DOHH2 (cell line): ENCODE results near the gene KIR2DL3.
"Not testable (repeated sequence)": the region's sequence is repeated elsewhere in the genome, so short reads cannot be mapped to it uniquely, and the experiment has no call there.

ENCODE experiments used
- H3F3A ChIP-seq: fragments of 200-600 bp; sonication (generic), shearing (Covaris generic); 2 replicates; pipeline ENCODE4 v1.6.0; 2016; ENCODE audit warnings: antibody characterized with exemption, mild to moderate bottlenecking; ENCODE audit not compliant: control insufficient read depth, insufficient read depth
- H3K27ac ChIP-seq: fragments of 200-600 bp; sonication (generic); 2 replicates; pipeline ENCODE4 v1.5.1; 2014; ENCODE audit warnings: low read depth, mild to moderate bottlenecking, low read length, moderate library complexity
- H3K27me3 ChIP-seq: fragments of 200-600 bp; sonication (generic); 2 replicates; pipeline ENCODE4 v1.6.1; 2014; ENCODE audit warnings: mild to moderate bottlenecking, low read length, mixed read lengths; ENCODE audit not compliant: control insufficient read depth
- H3K36me3 ChIP-seq: fragments of 200-600 bp; sonication (generic); 2 replicates; pipeline ENCODE4 v1.6.1; 2014; ENCODE audit warnings: mild to moderate bottlenecking, low read length, moderate library complexity, mixed read lengths; ENCODE audit not compliant: control insufficient read depth
- H3K4me1 ChIP-seq: fragments of 200-600 bp; sonication (generic); 2 replicates; pipeline ENCODE4 v1.6.1; 2014; ENCODE audit warnings: mild to moderate bottlenecking, low read length, mixed read lengths; ENCODE audit not compliant: control insufficient read depth
- H3K4me2 ChIP-seq: fragments of 200-600 bp; sonication (generic); 2 replicates; pipeline ENCODE4 v1.6.0; 2014; ENCODE audit warnings: mild to moderate bottlenecking, low read length, moderate library complexity
- H3K4me3 ChIP-seq: fragments of 200-600 bp; sonication (generic); 2 replicates; pipeline ENCODE4 v1.5.1; 2014; ENCODE audit warnings: mild to moderate bottlenecking, low read length, mixed read lengths
- H3K79me2 ChIP-seq: fragments of 200-600 bp; sonication (generic); 2 replicates; pipeline ENCODE4 v1.6.1; 2014; ENCODE audit warnings: mild to moderate bottlenecking, low read length, mixed read lengths; ENCODE audit not compliant: control insufficient read depth
- H3K9me2 ChIP-seq: fragments of 200-600 bp; sonication (generic); replicated peaks from 2 replicates; pipeline ENCODE4 v1.6.1; 2014; ENCODE audit warnings: mild to moderate bottlenecking, low read length, mixed read lengths; ENCODE audit not compliant: control insufficient read depth
- H3K9me3 ChIP-seq: fragments of 200-600 bp; sonication (generic); 2 replicates; pipeline ENCODE4 v1.6.1; 2014; ENCODE audit warnings: antibody characterized with exemption, low read length, mixed read lengths; ENCODE audit not compliant: control insufficient read depth, insufficient read depth
- H4K20me1 ChIP-seq: fragments of 200-600 bp; sonication (generic); 2 replicates; pipeline ENCODE4 v1.6.0; 2014; ENCODE audit warnings: low read depth, mild to moderate bottlenecking, antibody characterized with exemption, low read length, moderate library complexity; ENCODE audit not compliant: control insufficient read depth, insufficient read depth

KIR2DL3 gene

DNA sequence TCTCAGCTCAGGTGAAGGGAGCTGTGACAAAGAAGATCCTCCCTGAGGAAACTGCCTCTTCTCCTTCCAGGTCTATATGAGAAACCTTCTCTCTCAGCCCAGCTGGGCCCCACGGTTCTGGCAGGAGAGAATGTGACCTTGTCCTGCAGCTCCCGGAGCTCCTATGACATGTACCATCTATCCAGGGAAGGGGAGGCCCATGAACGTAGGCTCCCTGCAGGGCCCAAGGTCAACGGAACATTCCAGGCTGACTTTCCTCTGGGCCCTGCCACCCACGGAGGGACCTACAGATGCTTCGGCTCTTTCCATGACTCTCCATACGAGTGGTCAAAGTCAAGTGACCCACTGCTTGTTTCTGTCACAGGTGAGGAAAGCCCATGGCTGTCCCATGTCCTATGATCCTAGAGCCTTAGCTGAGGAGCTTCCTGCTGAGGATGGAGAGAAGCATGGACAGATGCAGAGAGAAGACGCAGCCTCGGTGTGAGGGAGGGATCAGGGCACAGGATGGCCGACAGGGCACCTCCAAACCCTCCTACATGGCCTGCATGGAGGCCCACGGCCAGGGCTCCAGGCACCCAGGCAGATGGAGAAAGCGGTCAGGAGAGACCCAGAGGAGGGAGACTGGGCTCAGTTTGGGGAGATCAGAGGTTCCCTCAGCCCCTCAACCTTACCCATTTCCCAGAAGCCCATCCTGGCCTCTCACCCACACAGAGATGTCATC is 36.9 kb downstream of the KIR2DL3 start:
- not testable (repeated sequence) for H3F3A ChIP-seq, H3K36me3 ChIP-seq, H3K79me2 ChIP-seq, H3K4me2 ChIP-seq, H3K27ac ChIP-seq, H3K9me3 ChIP-seq, H3K4me3 ChIP-seq, H3K4me1 ChIP-seq, H3K27me3 ChIP-seq, H4K20me1 ChIP-seq, H3K9me2 ChIP-seq

DNA sequence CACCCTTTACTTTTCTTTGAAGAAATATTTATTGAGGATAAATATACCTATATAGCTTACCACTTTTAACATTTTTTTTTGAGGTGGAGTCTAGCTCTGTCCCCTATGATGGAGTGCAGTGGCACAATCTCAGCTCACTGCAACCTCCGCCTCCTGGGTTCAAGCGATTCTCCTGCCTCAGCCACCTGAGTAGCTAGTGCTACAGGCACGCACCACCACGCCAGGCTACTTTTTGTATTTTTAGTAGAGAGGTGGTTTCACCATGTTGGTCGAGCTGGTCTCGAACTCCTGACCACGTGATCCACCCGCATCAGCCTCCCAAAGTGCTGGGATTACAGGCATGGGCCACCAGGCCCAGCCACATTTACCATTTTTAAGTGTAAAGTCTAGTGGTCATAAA is 37.5 kb downstream of the KIR2DL3 start:
- not testable (repeated sequence) for H3K79me2 ChIP-seq, H3K27me3 ChIP-seq, H3K36me3 ChIP-seq, H3F3A ChIP-seq, H3K4me3 ChIP-seq, H3K4me2 ChIP-seq, H3K27ac ChIP-seq, H3K9me2 ChIP-seq, H3K4me1 ChIP-seq, H3K9me3 ChIP-seq, H4K20me1 ChIP-seq

DNA sequence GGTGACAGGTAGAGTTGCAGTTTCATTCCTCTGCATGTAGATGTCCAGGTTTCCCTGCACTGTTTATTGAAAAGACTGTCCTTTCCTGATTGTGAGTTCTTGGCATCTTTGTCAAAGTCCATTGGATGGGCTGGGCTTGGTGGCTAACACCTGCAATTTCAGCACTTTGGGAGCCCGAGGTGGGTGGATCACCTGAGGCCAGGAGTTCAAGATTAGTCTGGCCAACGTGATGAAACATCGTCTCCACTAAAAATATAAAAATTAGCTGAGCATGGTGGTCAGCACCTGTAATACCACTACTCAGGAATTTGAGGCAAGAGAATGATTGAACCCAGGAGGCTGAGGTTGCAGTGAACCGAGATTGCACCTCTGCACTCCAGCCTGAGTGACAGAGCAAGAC is 39.5 kb downstream of the KIR2DL3 start:
- not testable (repeated sequence) for H3K9me3 ChIP-seq, H3K4me3 ChIP-seq, H3K36me3 ChIP-seq, H3K4me1 ChIP-seq, H3K79me2 ChIP-seq, H3F3A ChIP-seq, H3K27ac ChIP-seq, H3K4me2 ChIP-seq, H3K9me2 ChIP-seq, H3K27me3 ChIP-seq, H4K20me1 ChIP-seq

DNA sequence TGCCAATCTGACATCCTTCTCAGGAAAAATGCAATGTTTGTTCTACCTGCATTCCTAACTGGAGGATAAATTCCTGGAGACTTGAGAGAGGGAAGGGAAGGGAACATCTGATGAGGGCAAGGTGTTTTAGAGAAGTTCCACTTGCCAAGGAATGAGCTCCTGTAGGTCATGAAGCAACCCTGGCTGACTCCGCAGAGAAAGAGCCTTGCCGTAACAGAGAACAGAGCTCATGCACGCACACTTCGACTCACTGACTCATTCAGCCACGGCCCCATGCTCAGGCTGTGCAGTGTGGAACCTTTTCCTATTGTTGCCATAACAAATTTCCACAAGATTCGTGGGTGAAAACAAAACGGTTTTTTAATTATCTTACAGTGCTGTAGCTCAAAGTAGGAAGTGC is 40.6 kb downstream of the KIR2DL3 start:
- not testable (repeated sequence) for H3F3A ChIP-seq, H4K20me1 ChIP-seq, H3K4me1 ChIP-seq, H3K79me2 ChIP-seq, H3K9me3 ChIP-seq, H3K27ac ChIP-seq, H3K36me3 ChIP-seq, H3K9me2 ChIP-seq, H3K27me3 ChIP-seq, H3K4me2 ChIP-seq, H3K4me3 ChIP-seq

DNA sequence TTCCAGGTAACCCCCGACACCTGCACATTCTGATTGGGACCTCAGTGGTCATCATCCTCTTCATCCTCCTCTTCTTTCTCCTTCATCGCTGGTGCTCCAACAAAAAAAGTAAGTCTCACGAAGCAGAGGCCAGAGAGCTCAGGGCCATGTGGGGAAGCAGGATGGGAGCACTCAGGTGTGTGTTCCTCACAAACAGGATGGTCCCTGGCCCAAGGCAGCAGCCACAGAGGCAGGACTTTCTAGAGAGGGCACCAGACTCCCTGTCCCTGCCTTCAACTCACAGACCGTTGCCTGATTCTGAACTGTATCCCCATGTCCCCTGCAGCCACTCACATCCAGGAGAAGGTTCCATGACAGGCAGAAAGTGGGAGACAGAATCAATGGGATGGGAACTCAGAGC is 44.6 kb downstream of the KIR2DL3 start:
- not testable (repeated sequence) for H3K36me3 ChIP-seq, H3K9me3 ChIP-seq, H3F3A ChIP-seq, H3K9me2 ChIP-seq, H3K4me1 ChIP-seq, H3K27me3 ChIP-seq, H3K4me2 ChIP-seq, H3K27ac ChIP-seq, H4K20me1 ChIP-seq, H3K79me2 ChIP-seq, H3K4me3 ChIP-seq

DNA sequence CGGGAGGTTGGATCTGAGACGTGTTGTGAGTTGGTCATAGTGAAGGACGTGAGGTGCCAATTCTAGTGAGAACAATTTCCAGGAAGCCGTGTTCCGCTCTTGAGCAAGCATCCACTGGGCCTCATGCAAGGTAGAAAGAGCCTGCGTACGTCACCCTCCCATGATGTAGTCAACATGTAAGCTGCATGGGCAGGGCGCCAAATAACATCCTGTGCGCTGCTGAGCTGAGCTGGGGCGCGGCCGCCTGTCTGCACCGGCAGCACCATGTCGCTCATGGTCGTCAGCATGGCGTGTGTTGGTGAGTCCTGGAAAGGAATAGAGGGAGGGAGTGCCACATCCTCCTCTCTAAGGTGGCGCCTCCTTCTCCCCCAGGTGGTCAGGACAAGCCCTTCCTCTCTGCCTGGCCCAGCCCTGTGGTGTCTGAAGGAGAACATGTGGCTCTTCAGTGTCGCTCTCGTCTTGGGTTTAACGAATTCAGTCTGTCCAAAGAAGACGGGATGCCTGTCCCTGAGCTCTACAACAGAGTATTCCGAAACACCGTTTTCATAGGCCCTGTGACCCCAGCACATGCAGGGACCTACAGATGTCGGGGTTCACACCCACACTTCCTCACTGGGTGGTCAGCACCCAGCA is 47.9 kb downstream of the KIR2DL3 start:
- not testable (repeated sequence) for H3F3A ChIP-seq, H3K9me2 ChIP-seq, H3K27ac ChIP-seq, H3K4me1 ChIP-seq, H3K27me3 ChIP-seq, H4K20me1 ChIP-seq, H3K4me2 ChIP-seq, H3K4me3 ChIP-seq, H3K36me3 ChIP-seq, H3K79me2 ChIP-seq, H3K9me3 ChIP-seq

DNA sequence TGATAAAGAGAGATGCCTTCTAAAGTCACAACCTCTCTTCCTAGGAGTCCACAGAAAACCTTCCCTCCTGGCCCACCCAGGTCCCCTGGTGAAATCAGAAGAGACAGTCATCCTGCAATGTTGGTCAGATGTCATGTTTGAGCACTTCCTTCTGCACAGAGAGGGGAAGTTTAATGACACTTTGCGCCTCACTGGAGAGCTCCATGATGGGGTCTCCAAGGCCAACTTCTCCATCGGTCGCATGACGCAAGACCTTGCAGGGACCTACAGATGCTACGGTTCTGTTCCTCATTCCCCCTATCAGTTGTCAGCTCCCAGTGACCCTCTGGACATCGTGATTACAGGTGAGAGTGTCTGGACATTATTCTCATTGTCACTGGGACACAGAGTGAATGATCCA is 49.8 kb downstream of the KIR2DL3 start:
- H3K9me2 ChIP-seq, H3K27ac ChIP-seq, H4K20me1 ChIP-seq, H3K36me3 ChIP-seq, H3K4me1 ChIP-seq, H3K4me2 ChIP-seq, H3K9me3 ChIP-seq, H3K4me3 ChIP-seq, H3K79me2 ChIP-seq, H3K27me3 ChIP-seq, H3F3A ChIP-seq: not testable (repeated sequence)
